ENCODE results near the gene PRRC2A.
A peak's percentile ranks its signal among the peaks of the same experiment; 100 is the strongest.

PRRC2A gene

DNA sequence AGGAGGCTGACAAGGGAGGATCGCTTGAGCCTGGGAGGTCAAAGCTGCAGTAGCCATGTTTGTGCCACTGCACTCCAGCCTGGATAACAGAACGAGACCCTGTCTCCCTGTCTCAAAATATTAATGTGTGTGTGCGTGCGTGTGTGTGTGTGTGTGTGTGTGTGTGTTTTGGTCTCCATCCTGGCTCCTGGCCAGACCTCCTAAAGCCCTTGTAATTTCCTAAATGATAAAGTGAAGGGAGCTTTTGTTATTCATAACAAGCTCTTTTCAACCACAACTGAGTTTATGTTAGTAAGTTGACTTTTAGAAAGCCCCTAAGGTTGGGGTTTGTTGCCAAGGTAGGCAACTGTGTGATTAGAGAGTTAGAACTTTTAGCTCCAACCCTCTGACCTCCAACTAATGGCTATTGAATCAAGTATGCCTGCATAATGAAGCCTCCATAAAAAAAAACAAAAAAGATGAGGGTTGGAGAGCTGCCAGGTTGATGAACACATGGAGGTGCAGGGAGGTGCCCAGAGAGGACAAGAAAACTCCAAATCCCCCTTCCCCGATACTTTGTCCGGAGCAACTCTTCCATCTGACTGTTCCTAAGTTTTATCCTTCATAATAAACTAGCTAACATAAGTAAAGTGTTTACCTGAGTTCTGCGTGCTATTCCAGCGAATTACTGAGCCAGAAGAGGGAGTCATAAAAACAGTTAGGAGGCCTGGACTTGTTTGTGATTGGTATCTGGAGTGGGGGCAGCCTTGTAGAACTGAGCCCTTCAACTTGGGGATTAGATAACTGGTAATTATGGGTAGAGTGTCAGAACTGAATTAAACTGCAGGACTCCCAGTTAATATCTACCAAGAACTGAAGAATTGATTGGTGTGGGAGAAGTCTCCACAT, 10.8 kb upstream of the PRRC2A start (continued):
- peak; percentile 74 for TF ChIP-seq WT1 (tag by site-specific recombination; IDR thresholded peaks at IDR 0.05)
- TF ChIP-seq ZNF341 (tag by site-specific recombination; IDR thresholded peaks at IDR 0.05; ENCODE audit: low read depth): peak; percentile 65
- TF ChIP-seq ZNF223 (tag by site-specific recombination; IDR thresholded peaks at IDR 0.05): peak; percentile 66; the same call in 1 of the 2 replicates
- peak; percentile 68 for TF ChIP-seq YY2 (tag by site-specific recombination; IDR thresholded peaks at IDR 0.05)
- TF ChIP-seq SP7 (tag by site-specific recombination; IDR thresholded peaks at IDR 0.05): peak; percentile 89
- TF ChIP-seq, protein P1, sequence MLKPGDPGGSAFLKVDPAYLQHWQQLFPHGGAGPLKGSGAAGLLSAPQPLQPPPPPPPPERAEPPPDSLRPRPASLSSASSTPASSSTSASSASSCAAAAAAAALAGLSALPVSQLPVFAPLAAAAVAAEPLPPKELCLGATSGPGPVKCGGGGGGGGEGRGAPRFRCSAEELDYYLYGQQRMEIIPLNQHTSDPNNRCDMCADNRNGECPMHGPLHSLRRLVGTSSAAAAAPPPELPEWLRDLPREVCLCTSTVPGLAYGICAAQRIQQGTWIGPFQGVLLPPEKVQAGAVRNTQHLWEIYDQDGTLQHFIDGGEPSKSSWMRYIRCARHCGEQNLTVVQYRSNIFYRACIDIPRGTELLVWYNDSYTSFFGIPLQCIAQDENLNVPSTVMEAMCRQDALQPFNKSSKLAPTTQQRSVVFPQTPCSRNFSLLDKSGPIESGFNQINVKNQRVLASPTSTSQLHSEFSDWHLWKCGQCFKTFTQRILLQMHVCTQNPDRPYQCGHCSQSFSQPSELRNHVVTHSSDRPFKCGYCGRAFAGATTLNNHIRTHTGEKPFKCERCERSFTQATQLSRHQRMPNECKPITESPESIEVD (tag by site-specific recombination; IDR thresholded peaks at IDR 0.05): peak; percentile 56
- TF ChIP-seq ZBTB8A (tag by site-specific recombination; IDR thresholded peaks at IDR 0.05): peak; percentile 39; the same call in 1 of the 2 replicates
- 0 out of 2 replicates have a peak, but pooled peaks have one; percentile 11 for TF ChIP-seq ZEB2 (tag by site-specific recombination; IDR thresholded peaks at IDR 0.05)
- peak; percentile 44; the same call in 1 of the 2 replicates for TF ChIP-seq ZXDB (tag by site-specific recombination; IDR thresholded peaks at IDR 0.05)
- 0 out of 2 replicates have a peak, but pooled peaks have one; percentile 25 for TF ChIP-seq SALL2 (tag by site-specific recombination; IDR thresholded peaks at IDR 0.05; ENCODE audit: borderline replicate concordance)
- TF ChIP-seq ZNF658 (tag by site-specific recombination; IDR thresholded peaks at IDR 0.05): no peak
- TF ChIP-seq OVOL3 (tag by site-specific recombination; IDR thresholded peaks at IDR 0.05): peak; percentile 73; the same call in 1 of the 2 replicates
- peak; percentile 32; the same call in 1 of the 2 replicates for TF ChIP-seq ZNF610 (tag by site-specific recombination; IDR thresholded peaks at IDR 0.05; ENCODE audit: borderline replicate concordance)
- no peak for TF ChIP-seq ZNF629 (tag by site-specific recombination; IDR thresholded peaks at IDR 0.05)
- no peak for TF ChIP-seq ZNF621 (tag by site-specific recombination; IDR thresholded peaks at IDR 0.05)
- TF ChIP-seq, protein P2, sequence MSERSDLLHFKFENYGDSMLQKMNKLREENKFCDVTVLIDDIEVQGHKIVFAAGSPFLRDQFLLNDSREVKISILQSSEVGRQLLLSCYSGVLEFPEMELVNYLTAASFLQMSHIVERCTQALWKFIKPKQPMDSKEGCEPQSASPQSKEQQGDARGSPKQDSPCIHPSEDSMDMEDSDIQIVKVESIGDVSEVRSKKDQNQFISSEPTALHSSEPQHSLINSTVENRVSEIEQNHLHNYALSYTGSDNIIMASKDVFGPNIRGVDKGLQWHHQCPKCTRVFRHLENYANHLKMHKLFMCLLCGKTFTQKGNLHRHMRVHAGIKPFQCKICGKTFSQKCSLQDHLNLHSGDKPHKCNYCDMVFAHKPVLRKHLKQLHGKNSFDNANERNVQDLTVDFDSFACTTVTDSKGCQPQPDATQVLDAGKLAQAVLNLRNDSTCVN (tag by site-specific recombination; optimal IDR thresholded peaks at IDR 0.05): no peak
- peak; percentile 25; the same call in 1 of the 2 replicates for TF ChIP-seq GLIS1 (tag by site-specific recombination; IDR thresholded peaks at IDR 0.05)
- 0 out of 2 replicates have a peak, but pooled peaks have one; percentile 15 for TF ChIP-seq IKZF3 (tag by site-specific recombination; IDR thresholded peaks at IDR 0.05)
- peak; percentile 97 for TF ChIP-seq MZF1 (tag by site-specific recombination; IDR thresholded peaks at IDR 0.05; ENCODE audit: borderline replicate concordance)

DNA sequence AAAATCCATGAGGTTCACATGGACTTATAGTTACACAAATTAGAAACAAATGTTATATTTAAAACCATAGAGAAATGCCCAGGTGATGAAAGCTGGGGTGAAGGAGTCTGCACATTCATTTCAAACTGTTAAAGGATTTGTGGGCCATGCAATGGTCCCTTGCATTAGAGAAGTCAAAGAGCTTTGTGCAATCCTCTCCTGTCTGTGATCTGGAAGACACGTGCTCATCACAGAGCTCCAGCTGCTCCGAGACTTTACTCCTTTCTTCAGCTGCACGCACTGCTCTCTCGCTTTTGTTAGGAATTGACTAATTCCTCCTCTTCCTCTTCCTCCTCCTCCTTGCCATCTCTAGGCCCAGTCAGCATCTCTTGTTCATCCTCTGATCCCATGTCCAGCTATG, 9.5 kb upstream of the PRRC2A start:
- POLR2A ChIA-PET: interaction anchor here (1.0 kb wide), 1 partner anchor 41 kb away, joined by 4 read pairs; no protein-coding TSS in a partner anchor
- TF ChIP-seq ZNF274 (IDR thresholded peaks at IDR 0.05; ENCODE audit: low read length) (no peak), ZNF274 (tag by site-specific recombination; IDR thresholded peaks at IDR 0.05; ENCODE audit: borderline replicate concordance) (no peak)
- TF ChIP-seq, protein P3, sequence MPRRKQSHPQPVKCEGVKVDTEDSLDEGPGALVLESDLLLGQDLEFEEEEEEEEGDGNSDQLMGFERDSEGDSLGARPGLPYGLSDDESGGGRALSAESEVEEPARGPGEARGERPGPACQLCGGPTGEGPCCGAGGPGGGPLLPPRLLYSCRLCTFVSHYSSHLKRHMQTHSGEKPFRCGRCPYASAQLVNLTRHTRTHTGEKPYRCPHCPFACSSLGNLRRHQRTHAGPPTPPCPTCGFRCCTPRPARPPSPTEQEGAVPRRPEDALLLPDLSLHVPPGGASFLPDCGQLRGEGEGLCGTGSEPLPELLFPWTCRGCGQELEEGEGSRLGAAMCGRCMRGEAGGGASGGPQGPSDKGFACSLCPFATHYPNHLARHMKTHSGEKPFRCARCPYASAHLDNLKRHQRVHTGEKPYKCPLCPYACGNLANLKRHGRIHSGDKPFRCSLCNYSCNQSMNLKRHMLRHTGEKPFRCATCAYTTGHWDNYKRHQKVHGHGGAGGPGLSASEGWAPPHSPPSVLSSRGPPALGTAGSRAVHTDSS (tag by site-specific recombination; IDR thresholded peaks at IDR 0.05): 0 out of 2 replicates have a peak, but pooled peaks have one; percentile 33
- CTCF ChIA-PET: interaction anchor here (0.7 to 7.8 kb wide), 7 partner anchors 10 to 258 kb away, joined by 3 to 113 read pairs (median 4); partner anchors contain the start of genes ATP6V1G2 and NCR3
- Histone ChIP-seq H3K4me3 (ENCODE audit: low read depth, low read length) (no peak overlapping the region), H3K36me3 (ENCODE audit: control insufficient read depth in 2 of 2, insufficient read depth in 1 of 2, low read length in 2 of 2) (no peaks in the 10 kb centered on the region), H3K4me1 (ENCODE audit: control insufficient read depth, insufficient read depth, low read length) (peaks cover 7% of the 10 kb centered on the region; the same call in 1 of the 2 replicates), H3K27ac (ENCODE audit: extremely low read depth, low read depth, low read length) (no peak overlapping the region), H3K9me3 (ENCODE audit: control insufficient read depth, insufficient read depth, low read depth, low read length) (no peaks in the 10 kb centered on the region)
